ENCODE measurements around the gene C2orf66. TPM values are rescaled to one million over a fixed set of nuclear protein-coding genes. Genes with fewer than 3 reads are reported as not detected.

The C2orf66 gene
- total and polyA plus RNA-seq, 9 donors = 0.04 to 0.44 (median 0.24) TPM; not detected in 3

GRCh38 chr2:196783431-196784094 is 25.6 kb downstream of the C2orf66 start:
- Histone ChIP-seq H3K9me3 (replicated peaks; ENCODE audit: control insufficient read depth, low read depth, low read length) (no peaks in the 10 kb centered on the region), H3K27ac (ENCODE audit: low read length) (no peak overlapping the region), H3K36me3 (ENCODE audit: control insufficient read depth, insufficient read depth, low read length) (peaks cover 37% of the 10 kb centered on the region), H3K27me3 (ENCODE audit: control insufficient read depth, insufficient read depth, low read length) (no peaks in the 10 kb centered on the region), H3K4me1 (ENCODE audit: control insufficient read depth, insufficient read depth, low read length) (no peaks in the 10 kb centered on the region), H3K4me3 (ENCODE audit: low read length) (no peak overlapping the region)
- no peak for DNase-seq
- WGBS (ENCODE audit: insufficient coverage) = 97% methylated on average over 3 of the region's 4 CpGs

- Histone ChIP-seq H3K27ac (ENCODE audit: low read length) (no peak overlapping the region), H3K4me3 (ENCODE audit: low read length) (no peak overlapping the region), H3K36me3 (ENCODE audit: control insufficient read depth, insufficient read depth, low read length) (peaks cover 14% of the 10 kb centered on the region), H3K4me1 (ENCODE audit: control insufficient read depth, insufficient read depth, low read length) (no peaks in the 10 kb centered on the region), H3K27me3 (ENCODE audit: control insufficient read depth, insufficient read depth, low read length) (no peaks in the 10 kb centered on the region), H3K9me3 (replicated peaks; ENCODE audit: control insufficient read depth, low read depth, low read length) (no peaks in the 10 kb centered on the region)
- DNase-seq = no peak
- 100% methylated on average over 1 of the region's 1 CpG for WGBS (ENCODE audit: insufficient coverage)
Measured at GRCh38 chr2:196767101-196767500, 42.1 kb downstream of the C2orf66 start.

- peaks cover 4% of the 10 kb centered on the region for H3K9me3 ChIP-seq (replicated peaks; ENCODE audit: control insufficient read depth, low read depth, low read length)
- peaks cover 3% of the 10 kb centered on the region for H3K36me3 ChIP-seq (ENCODE audit: control insufficient read depth, insufficient read depth, low read length)
- no peaks in the 10 kb centered on the region for H3K4me1 ChIP-seq (ENCODE audit: control insufficient read depth, insufficient read depth, low read length)
- H3K27ac ChIP-seq (ENCODE audit: low read length) = no peak overlapping the region
- no peak for DNase-seq
- no peaks in the 10 kb centered on the region for H3K27me3 ChIP-seq (ENCODE audit: control insufficient read depth, insufficient read depth, low read length)
- no peak overlapping the region for H3K4me3 ChIP-seq (ENCODE audit: low read length)
- WGBS (ENCODE audit: insufficient coverage) = 60% methylated on average over 2 of the region's 5 CpGs
Measured at GRCh38 chr2:196759378-196759706, 49.8 kb downstream of the C2orf66 start.

GRCh38 chr2:196758474-196759377 is 50.4 kb downstream of the C2orf66 start:
- H3K27me3 ChIP-seq (ENCODE audit: control insufficient read depth, insufficient read depth, low read length) = no peaks in the 10 kb centered on the region
- no peaks in the 10 kb centered on the region for H3K4me1 ChIP-seq (ENCODE audit: control insufficient read depth, insufficient read depth, low read length)
- peaks cover 3% of the 10 kb centered on the region for H3K36me3 ChIP-seq (ENCODE audit: control insufficient read depth, insufficient read depth, low read length)
- DNase-seq = peak; percentile 29
- H3K27ac ChIP-seq (ENCODE audit: low read length) = no peak overlapping the region
- WGBS (ENCODE audit: insufficient coverage) = 78% methylated on average over 2 of the region's 3 CpGs
- peaks cover 5% of the 10 kb centered on the region for H3K9me3 ChIP-seq (replicated peaks; ENCODE audit: control insufficient read depth, low read depth, low read length)
- H3K4me3 ChIP-seq (ENCODE audit: low read length) = no peak overlapping the region

Other genes starting within 250 kb of the C2orf66 start
- 16.4 TPM for gene HECW2, start 215.8 kb downstream of the C2orf66 start, total RNA-seq
- gene HECW2, start 215.8 kb downstream of the C2orf66 start, polyA plus RNA-seq (ENCODE audit: insufficient read depth in 1 of 8, insufficient read length in 8 of 8, low replicate concordance in 1 of 8) = 10 to 100 TPM in 2 of 8 donors, 1 to 10 TPM in 6; 5.4 to 11.2 (median 8.8) TPM
- gene CCDC150, start 169.6 kb downstream of the C2orf66 start, total RNA-seq = 4.6 TPM
- gene CCDC150, start 169.6 kb downstream of the C2orf66 start, polyA plus RNA-seq (ENCODE audit: insufficient read depth in 1 of 8, insufficient read length in 8 of 8, low replicate concordance in 1 of 8) = 1 to 10 TPM; 2.1 to 6.2 (median 4.4) TPM
- gene GTF3C3, start 9.7 kb downstream of the C2orf66 start, total RNA-seq = 36.8 TPM
- 10 to 100 TPM; 28.2 to 47.8 (median 33.2) TPM for gene GTF3C3, start 9.7 kb downstream of the C2orf66 start, polyA plus RNA-seq (ENCODE audit: insufficient read depth in 1 of 8, insufficient read length in 8 of 8, low replicate concordance in 1 of 8)
- 12.7 TPM for gene PGAP1, start 117.4 kb upstream of the C2orf66 start, total RNA-seq
- gene PGAP1, start 117.4 kb upstream of the C2orf66 start, polyA plus RNA-seq (ENCODE audit: insufficient read depth in 1 of 8, insufficient read length in 8 of 8, low replicate concordance in 1 of 8) = 10 to 100 TPM; 11.9 to 22.1 (median 16.8) TPM

All from muscle of leg (tissue), 11 donors.